KMS-11 (cell line): ENCODE data around the gene USP48.
A peak's percentile ranks its signal among the peaks of the same experiment; 100 is the strongest.

Source experiments
- H2AFZ ChIP-seq: fragments of 200-600 bp; sonication (generic); 2 replicates; pipeline ENCODE4 v1.6.1; 2016; ENCODE audit warnings: antibody characterized with exemption, mixed run types, low read depth
- H3K27ac ChIP-seq: fragments of 200-600 bp; sonication (generic); 2 replicates; pipeline ENCODE4 v1.6.1; 2016; ENCODE audit warnings: mild to moderate bottlenecking, mixed run types
- H3K27me3 ChIP-seq: fragments of 200-600 bp; sonication (generic); 2 replicates; pipeline ENCODE4 v1.6.1; 2017; ENCODE audit warnings: mild to moderate bottlenecking, low read depth, mixed run types, moderate library complexity; ENCODE audit not compliant: insufficient read depth
- H3K36me3 ChIP-seq: fragments of 200-600 bp; sonication (generic); 2 replicates; pipeline ENCODE4 v1.6.1; 2017; ENCODE audit warnings: mild to moderate bottlenecking, mixed run types; ENCODE audit not compliant: insufficient read depth
- H3K4me1 ChIP-seq: fragments of 200-600 bp; sonication (generic); 2 replicates; pipeline ENCODE4 v1.6.1; 2016; ENCODE audit warnings: mild to moderate bottlenecking, low read depth, mixed run types; ENCODE audit not compliant: poor library complexity, severe bottlenecking
- H3K4me2 ChIP-seq: fragments of 200-600 bp; sonication (generic); 2 replicates; pipeline ENCODE4 v1.7.0; 2016; ENCODE audit warnings: mild to moderate bottlenecking, mixed run types
- H3K4me3 ChIP-seq: fragments of 200-600 bp; sonication (generic); IDR thresholded peaks from 2 replicates; pipeline ENCODE4 v1.6.1; 2017; ENCODE audit warnings: low read depth, low read length, mixed read lengths; ENCODE audit not compliant: insufficient read depth
- H3K79me2 ChIP-seq: fragments of 200-600 bp; sonication (generic); 2 replicates; pipeline ENCODE4 v1.6.1; 2016; ENCODE audit warnings: low read depth, mixed run types; ENCODE audit not compliant: insufficient read depth
- H3K9ac ChIP-seq: fragments of 200-600 bp; sonication (generic); 2 replicates; pipeline ENCODE4 v1.6.1; 2016; ENCODE audit warnings: mild to moderate bottlenecking, mixed run types
- H4K20me1 ChIP-seq: fragments of 200-600 bp; sonication (generic); 2 replicates; pipeline ENCODE4 v1.6.1; 2016; ENCODE audit warnings: mild to moderate bottlenecking, mixed run types; ENCODE audit not compliant: insufficient read depth
- TF ChIP-seq, protein P1 (sequence below): fragments of 200-600 bp; sonication (generic); conservative IDR thresholded peaks from 2 replicates; pipeline ENCODE4 v1.6.1; 2017; ENCODE audit warnings: low read depth, mild to moderate bottlenecking, antibody characterized with exemption, low read length, moderate library complexity, mixed read lengths

Gene USP48

DNA sequence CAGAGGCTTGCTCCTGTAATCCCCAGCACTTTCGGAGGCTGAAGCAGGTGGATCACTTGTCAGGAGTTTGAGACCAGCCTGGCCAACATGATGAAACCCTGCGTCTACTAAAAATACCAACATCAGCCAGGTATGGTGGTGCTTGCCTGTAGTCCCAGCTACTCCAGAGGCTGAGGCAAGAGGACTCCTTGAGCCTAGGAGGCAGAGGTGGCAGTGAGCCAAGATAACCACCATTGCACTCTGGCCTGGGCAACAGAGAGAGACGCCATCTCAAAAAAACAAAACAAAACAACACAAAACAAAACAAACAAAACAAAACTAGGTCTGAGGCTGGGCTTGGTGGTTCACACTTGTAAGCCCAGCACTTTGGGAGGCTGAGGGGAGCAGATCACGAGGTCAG, 75.1 kb downstream of the USP48 start:
- Histone ChIP-seq H3K27me3 (no peaks in the 10 kb centered on the region), H3K27ac (no peak overlapping the region), H3K4me2 (no peak overlapping the region), H3K36me3 (no peaks in the 10 kb centered on the region), H3K4me3 (no peak overlapping the region), H3K9ac (no peak overlapping the region), H3K4me1 (peaks cover 35% of the 10 kb centered on the region), H2AFZ (no peak overlapping the region), H3K79me2 (no peaks in the 10 kb centered on the region), H4K20me1 (no peaks in the 10 kb centered on the region; the same call in 1 of the 2 replicates)
- TF ChIP-seq, protein P1, sequence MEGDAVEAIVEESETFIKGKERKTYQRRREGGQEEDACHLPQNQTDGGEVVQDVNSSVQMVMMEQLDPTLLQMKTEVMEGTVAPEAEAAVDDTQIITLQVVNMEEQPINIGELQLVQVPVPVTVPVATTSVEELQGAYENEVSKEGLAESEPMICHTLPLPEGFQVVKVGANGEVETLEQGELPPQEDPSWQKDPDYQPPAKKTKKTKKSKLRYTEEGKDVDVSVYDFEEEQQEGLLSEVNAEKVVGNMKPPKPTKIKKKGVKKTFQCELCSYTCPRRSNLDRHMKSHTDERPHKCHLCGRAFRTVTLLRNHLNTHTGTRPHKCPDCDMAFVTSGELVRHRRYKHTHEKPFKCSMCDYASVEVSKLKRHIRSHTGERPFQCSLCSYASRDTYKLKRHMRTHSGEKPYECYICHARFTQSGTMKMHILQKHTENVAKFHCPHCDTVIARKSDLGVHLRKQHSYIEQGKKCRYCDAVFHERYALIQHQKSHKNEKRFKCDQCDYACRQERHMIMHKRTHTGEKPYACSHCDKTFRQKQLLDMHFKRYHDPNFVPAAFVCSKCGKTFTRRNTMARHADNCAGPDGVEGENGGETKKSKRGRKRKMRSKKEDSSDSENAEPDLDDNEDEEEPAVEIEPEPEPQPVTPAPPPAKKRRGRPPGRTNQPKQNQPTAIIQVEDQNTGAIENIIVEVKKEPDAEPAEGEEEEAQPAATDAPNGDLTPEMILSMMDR, result no peak

DNA sequence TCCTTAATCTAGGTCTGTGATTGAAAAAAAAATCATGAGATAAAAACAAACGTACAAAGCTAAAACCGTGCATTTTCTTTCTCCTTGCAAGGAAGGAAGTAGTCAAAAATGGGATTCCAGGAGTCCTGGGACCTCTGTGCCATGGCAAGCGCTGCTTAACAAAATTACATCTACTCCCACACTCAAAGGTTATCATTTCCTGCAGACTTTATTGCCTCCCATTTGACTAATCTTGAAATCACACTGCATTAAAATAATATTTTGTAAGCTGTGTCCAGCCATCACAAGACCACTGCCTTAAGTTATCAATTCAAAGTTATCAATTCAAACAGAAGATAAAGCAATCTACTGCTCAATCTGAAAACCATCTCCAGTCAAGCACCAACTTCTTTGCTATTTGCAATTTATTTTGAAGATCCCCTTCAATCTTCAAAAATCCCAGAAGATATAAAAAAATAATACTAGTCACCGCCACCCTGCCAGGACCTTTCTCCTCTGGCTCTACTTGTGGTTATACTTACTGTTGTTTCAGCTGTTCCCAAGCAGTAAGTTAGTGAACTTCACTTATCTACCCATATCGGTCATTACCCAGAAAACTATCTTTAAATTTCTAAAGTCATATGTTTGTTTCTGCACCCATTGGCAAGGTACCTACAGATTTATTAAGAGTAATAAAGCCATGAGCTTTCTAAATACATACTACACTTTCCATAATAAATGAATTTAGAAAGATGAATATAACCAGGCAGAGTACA, 75.7 kb downstream of the USP48 start:
- Histone ChIP-seq H3K4me1 (peaks cover 41% of the 10 kb centered on the region), H3K79me2 (no peaks in the 10 kb centered on the region), H3K4me2 (no peak overlapping the region), H3K27me3 (no peaks in the 10 kb centered on the region), H4K20me1 (no peaks in the 10 kb centered on the region; the same call in 1 of the 2 replicates), H3K9ac (no peak overlapping the region), H3K36me3 (no peaks in the 10 kb centered on the region), H2AFZ (no peak overlapping the region), H3K4me3 (no peak overlapping the region), H3K27ac (no peak overlapping the region)
- TF ChIP-seq, protein P1, result no peak

DNA sequence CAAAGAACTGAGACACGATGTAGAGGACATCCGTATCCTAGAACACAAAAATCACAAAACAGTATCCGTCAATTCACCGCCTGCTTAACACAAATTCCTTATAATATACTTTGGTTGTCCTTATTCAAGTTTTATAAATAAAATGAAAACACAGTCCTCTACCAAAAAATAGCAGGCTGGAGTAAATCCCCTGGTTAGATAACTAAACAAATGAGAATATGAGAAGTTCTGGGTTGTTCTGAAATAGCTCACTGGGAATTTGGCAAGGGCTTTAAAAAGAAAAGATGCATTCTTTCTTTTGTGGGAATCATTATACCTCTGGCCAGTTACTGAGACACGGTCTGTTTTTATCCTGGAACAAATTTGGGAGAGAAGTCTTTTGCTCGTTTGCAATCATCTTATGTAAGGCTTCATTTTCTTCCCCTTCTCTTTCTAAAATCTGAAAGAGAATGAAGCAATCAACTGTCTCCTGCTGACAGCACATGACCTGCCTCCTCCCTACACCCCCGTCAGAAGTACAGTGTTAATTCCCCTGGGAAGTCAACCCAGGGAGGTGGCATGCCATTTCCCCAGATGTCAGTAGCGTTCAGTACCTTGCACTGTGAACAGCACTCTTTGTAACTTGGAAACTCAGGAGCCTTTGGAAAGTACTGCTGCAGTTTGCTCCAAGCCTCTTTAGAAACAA, 76.7 kb downstream of the USP48 start:
- peaks cover 51% of the 10 kb centered on the region for H3K4me1 ChIP-seq
- H2AFZ ChIP-seq, result no peak overlapping the region
- no peaks in the 10 kb centered on the region for H3K79me2 ChIP-seq
- H3K9ac ChIP-seq, result no peak overlapping the region
- H3K4me2 ChIP-seq, result no peak overlapping the region
- no peaks in the 10 kb centered on the region for H3K27me3 ChIP-seq
- H3K4me3 ChIP-seq, result no peak overlapping the region
- H4K20me1 ChIP-seq, result no peaks in the 10 kb centered on the region; the same call in 1 of the 2 replicates
- TF ChIP-seq, protein P1, result no peak
- H3K27ac ChIP-seq, result no peak overlapping the region
- no peaks in the 10 kb centered on the region for H3K36me3 ChIP-seq

DNA sequence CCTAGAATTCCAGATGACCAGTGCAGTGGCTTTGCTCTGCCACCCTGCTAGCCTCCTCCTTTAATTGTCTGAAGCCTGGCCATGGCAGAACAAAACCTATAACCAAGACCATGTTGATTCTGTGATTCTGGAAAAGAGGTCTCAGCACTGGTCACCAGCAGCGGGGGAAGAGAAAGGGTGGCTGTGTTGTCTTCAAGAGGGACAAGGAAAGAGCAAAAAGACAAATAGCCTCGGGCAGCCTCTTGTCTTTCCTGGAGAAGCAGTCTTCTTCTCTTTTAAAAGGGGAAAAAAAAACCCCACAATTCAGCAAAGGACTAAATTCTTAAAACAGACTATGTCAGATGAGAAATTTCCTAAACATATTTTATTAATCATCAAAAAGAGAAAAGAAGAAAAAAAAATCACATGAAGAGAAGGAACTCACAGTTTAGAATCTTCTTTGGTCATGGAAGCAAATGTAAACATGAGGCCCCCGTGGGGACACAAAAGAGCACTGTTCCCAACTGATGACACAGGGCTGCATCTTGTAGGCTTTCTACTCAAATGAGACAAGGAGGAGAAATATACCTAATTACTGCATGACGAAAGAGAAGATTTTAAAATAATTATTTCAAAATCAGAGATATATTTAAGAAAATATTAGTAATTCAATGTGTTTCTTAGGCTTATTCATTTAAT, 77.5 kb downstream of the USP48 start:
- TF ChIP-seq, protein P1, result no peak
- peaks cover 59% of the 10 kb centered on the region for H3K4me1 ChIP-seq
- H3K4me3 ChIP-seq, result no peak overlapping the region
- H3K27me3 ChIP-seq, result no peaks in the 10 kb centered on the region
- no peaks in the 10 kb centered on the region for H3K36me3 ChIP-seq
- peak overlapping the region; percentile 87; the same call in 1 of the 2 replicates for H3K4me2 ChIP-seq
- H3K27ac ChIP-seq, result no peak overlapping the region
- no peak overlapping the region for H2AFZ ChIP-seq
- H3K79me2 ChIP-seq, result no peaks in the 10 kb centered on the region
- no peak overlapping the region for H3K9ac ChIP-seq
- H4K20me1 ChIP-seq, result no peaks in the 10 kb centered on the region; the same call in 1 of the 2 replicates
